ENCODE results near the gene TNFSF8.

The TNFSF8 gene

GRCh38 chr9:114936581-114936980, 6.2 kb upstream of the TNFSF8 start:
- TF ChIP-seq CTCF (conservative IDR thresholded peaks at IDR 0.05; ENCODE audit: low read depth, low read length): no peak
- H3K4me3 ChIP-seq (ENCODE audit: low read length): no peak overlapping the region
- no peak for DNase-seq (ENCODE audit: low read depth)

- no peak overlapping the region for H3K4me3 ChIP-seq (ENCODE audit: low read length)
- no peak for DNase-seq (ENCODE audit: low read depth)
- no peak for TF ChIP-seq CTCF (conservative IDR thresholded peaks at IDR 0.05; ENCODE audit: low read depth, low read length)
These were observed 4.7 kb upstream of the TNFSF8 start for GRCh38 chr9:114935119-114935518.

- no peak for TF ChIP-seq CTCF (conservative IDR thresholded peaks at IDR 0.05; ENCODE audit: low read depth, low read length)
- no peak for DNase-seq (ENCODE audit: low read depth)
These were observed 2.1 kb upstream of the TNFSF8 start for GRCh38 chr9:114932502-114932901.

GRCh38 chr9:114931407-114931806, 1.0 kb upstream of the TNFSF8 start:
- no peak overlapping the region for H3K4me3 ChIP-seq (ENCODE audit: low read length)
- DNase-seq (ENCODE audit: low read depth): no peak

More at GRCh38 chr9:114932502-114932901, 2.1 kb upstream of the TNFSF8 start:
- no peak overlapping the region for H3K4me3 ChIP-seq (ENCODE audit: low read length)

GRCh38 chr9:114929201-114929600, 1.2 kb downstream of the TNFSF8 start:
- TF ChIP-seq CTCF (conservative IDR thresholded peaks at IDR 0.05; ENCODE audit: low read depth, low read length): no peak
- no peak for DNase-seq (ENCODE audit: low read depth)
- H3K4me3 ChIP-seq (ENCODE audit: low read length): no peak overlapping the region

More at GRCh38 chr9:114931407-114931806, 1.0 kb upstream of the TNFSF8 start:
- TF ChIP-seq CTCF (conservative IDR thresholded peaks at IDR 0.05; ENCODE audit: low read depth, low read length): no peak

GRCh38 chr9:114928671-114929070, 1.7 kb downstream of the TNFSF8 start:
- H3K4me3 ChIP-seq (ENCODE audit: low read length): no peak overlapping the region
- TF ChIP-seq CTCF (conservative IDR thresholded peaks at IDR 0.05; ENCODE audit: low read depth, low read length): no peak

GRCh38 chr9:114928136-114928535, 2.3 kb downstream of the TNFSF8 start:
- TF ChIP-seq CTCF (conservative IDR thresholded peaks at IDR 0.05; ENCODE audit: low read depth, low read length): no peak
- H3K4me3 ChIP-seq (ENCODE audit: low read length): no peak overlapping the region
- DNase-seq (ENCODE audit: low read depth): no peak

More at GRCh38 chr9:114928671-114929070, 1.7 kb downstream of the TNFSF8 start:
- no peak for DNase-seq (ENCODE audit: low read depth)
